Measurements from ENCODE around the gene LRRC36.

DNA sequence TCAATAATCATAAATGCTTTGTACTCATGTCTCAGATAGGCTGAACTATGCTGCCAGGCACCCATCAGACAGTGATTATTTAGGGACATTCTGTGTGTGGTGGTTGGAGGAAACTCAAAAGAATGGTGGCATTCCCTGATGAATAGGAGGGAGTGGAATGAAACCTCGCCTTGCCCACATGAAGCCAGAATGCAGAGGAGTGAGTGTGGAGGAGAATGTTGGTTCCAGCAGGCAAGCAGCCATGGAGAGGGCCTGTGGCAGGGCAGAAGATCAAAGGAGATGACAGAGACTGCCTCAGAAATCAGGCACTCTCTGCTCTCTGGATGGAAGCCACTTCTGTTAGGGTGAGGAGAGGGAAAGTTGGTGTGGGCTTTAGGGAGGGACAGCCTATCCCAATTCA, 22.6 kb upstream of the LRRC36 start:
- TF ChIP-seq ETV6 (IDR thresholded peaks at IDR 0.05; ENCODE audit: borderline replicate concordance in 1 of 2, low read depth in 2 of 2, low read length in 1 of 2) (no peak), ETV6 (CRISPR knock-in tag; IDR thresholded peaks at IDR 0.05; ENCODE audit: borderline replicate concordance) (no peak), MXI1 (IDR thresholded peaks at IDR 0.05; ENCODE audit: low read depth, low read length) (no peak)
- TF ChIP-seq, protein P1, sequence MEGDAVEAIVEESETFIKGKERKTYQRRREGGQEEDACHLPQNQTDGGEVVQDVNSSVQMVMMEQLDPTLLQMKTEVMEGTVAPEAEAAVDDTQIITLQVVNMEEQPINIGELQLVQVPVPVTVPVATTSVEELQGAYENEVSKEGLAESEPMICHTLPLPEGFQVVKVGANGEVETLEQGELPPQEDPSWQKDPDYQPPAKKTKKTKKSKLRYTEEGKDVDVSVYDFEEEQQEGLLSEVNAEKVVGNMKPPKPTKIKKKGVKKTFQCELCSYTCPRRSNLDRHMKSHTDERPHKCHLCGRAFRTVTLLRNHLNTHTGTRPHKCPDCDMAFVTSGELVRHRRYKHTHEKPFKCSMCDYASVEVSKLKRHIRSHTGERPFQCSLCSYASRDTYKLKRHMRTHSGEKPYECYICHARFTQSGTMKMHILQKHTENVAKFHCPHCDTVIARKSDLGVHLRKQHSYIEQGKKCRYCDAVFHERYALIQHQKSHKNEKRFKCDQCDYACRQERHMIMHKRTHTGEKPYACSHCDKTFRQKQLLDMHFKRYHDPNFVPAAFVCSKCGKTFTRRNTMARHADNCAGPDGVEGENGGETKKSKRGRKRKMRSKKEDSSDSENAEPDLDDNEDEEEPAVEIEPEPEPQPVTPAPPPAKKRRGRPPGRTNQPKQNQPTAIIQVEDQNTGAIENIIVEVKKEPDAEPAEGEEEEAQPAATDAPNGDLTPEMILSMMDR (IDR thresholded peaks at IDR 0.05 in 2 of 3, conservative IDR thresholded peaks at IDR 0.05 in 1 of 3; ENCODE audit: insufficient read depth in 2 of 3, low read depth in 1 of 3, low read length in 3 of 3), result no peak

All from K562 (cell line).